Measurements from ENCODE around the gene ARL10.

The ARL10 gene

DNA sequence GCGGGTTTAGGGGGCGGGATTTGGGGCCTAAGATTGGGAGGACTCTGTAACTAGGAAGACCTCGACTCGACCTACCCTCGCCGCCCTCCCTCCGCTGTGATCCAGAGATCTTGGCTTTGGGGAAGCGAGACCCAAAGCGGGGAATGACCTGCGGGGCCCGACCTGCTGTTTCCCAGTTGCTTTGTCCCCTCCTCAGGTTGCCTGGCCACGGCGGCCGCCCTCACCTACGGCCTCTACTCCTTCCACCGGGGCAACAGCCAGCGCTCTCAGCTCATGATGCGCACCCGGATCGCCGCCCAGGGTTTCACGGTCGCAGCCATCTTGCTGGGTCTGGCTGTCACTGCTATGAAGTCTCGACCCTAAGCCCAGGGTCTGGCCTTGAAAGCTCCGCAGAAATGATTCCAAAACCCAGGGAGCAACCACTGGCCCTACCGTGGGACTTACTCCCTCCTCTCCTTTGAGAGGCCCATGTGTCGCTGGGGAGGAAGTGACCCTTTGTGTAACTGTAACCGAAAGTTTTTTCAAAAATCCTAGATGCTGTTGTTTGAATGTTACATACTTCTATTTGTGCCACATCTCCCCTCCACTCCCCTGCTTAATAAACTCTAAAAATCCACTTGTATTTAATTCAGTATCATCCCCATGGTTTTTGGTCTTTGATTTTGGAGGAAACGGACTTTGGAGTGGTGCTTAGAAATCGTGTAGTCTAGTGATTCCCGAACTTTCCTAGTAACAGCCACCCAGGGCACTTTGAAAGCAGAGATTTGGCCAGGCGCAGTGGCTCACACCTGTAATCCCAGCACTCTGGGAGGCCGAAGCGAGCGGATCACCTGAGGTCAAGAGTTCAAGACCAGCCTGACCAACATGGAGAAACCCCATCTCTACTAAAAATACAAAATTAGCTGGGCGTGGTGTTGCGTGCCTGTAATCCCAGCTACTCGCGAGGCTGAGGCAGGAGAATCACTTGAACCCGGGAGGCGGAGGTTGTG, 24.1 kb downstream of the ARL10 start:
- H3K4me3 ChIP-seq (ENCODE audit: low read length in 2 of 2) = peak overlapping the region; percentile 85 to 99
- H3K36me3 ChIP-seq (ENCODE audit: control insufficient read depth in 2 of 2, insufficient read depth in 2 of 2, low read length in 2 of 2) = peaks cover 36 to 39% of the 10 kb centered on the region in 2 donors

DNA sequence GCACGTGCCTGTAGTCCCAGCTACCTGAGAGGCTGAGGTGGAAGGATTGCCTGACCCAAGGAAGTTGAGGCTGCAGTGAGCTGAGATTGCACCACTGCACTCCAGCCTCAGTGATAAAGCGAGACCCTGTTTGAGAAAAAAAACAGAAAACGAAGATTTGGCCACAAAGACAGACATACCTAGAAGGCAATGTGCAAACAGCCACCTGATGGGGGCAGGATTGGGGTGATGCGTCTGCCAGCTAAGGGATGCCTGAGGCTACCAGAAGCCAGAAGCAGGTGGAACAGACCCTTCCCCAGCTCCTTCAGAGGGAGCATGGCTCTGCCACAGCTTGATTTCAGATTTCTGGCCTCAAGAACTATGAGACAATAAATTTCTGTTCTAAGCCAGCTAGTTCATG, 26.2 kb downstream of the ARL10 start:
- H3K9me3 ChIP-seq (ENCODE audit: control insufficient read depth in 2 of 2, low read length in 2 of 2) = no peaks in the 10 kb centered on the region
- peaks cover 37 to 44% of the 10 kb centered on the region in 2 donors for H3K36me3 ChIP-seq (ENCODE audit: control insufficient read depth in 2 of 2, insufficient read depth in 2 of 2, low read length in 2 of 2)
- no peak overlapping the region for H3K4me3 ChIP-seq (ENCODE audit: low read length in 2 of 2)
- H3K9ac ChIP-seq (ENCODE audit: low read depth in 1 of 2, low read length in 2 of 2) = no peak overlapping the region
- H3K4me1 ChIP-seq (ENCODE audit: control insufficient read depth in 2 of 2, insufficient read depth in 2 of 2, low read length in 2 of 2) = peaks cover 14 to 21% of the 10 kb centered on the region in 2 donors
- peak overlapping the region in 1 of 2 donors; percentile 26 for H3K27ac ChIP-seq (ENCODE audit: low read depth in 2 of 2, low read length in 2 of 2)
- no peaks in the 10 kb centered on the region for H3K27me3 ChIP-seq (ENCODE audit: control insufficient read depth in 2 of 2, insufficient read depth in 2 of 2, low read length in 2 of 2)

More for the DNA sequence above, 24.1 kb downstream of the ARL10 start:
- Histone ChIP-seq H3K9ac (ENCODE audit: low read depth in 1 of 2, low read length in 2 of 2) (peak overlapping the region; percentile 95), H3K27me3 (ENCODE audit: control insufficient read depth in 2 of 2, insufficient read depth in 2 of 2, low read length in 2 of 2) (no peaks in the 10 kb centered on the region), H3K27ac (ENCODE audit: low read depth in 2 of 2, low read length in 2 of 2) (peak overlapping the region; percentile 97 to 99), H3K9me3 (ENCODE audit: control insufficient read depth in 2 of 2, low read length in 2 of 2) (no peaks in the 10 kb centered on the region), H3K4me1 (ENCODE audit: control insufficient read depth in 2 of 2, insufficient read depth in 2 of 2, low read length in 2 of 2) (peaks cover 14 to 22% of the 10 kb centered on the region in 2 donors)

DNA sequence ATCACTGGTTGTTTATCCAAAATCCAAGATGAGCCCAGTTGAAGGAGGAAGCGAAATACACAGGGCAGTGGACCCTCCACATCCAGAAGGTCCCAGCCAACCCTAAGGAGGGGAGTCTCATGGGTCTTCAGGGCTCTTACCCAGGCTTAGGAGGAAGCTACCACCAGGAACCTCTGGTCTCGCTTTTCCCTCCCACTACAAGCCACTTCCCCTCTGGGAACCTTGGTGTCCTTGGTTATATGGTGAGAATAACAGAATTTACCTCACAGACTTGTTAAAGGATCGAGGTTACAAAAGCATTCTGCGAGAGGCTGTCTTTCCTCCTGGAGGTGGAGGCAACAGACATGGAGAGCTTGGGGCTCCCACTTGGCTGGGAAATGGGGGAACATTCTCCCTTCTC, 26.7 kb downstream of the ARL10 start:
- Histone ChIP-seq H3K27me3 (ENCODE audit: control insufficient read depth in 2 of 2, insufficient read depth in 2 of 2, low read length in 2 of 2) (no peaks in the 10 kb centered on the region), H3K4me3 (ENCODE audit: low read length in 2 of 2) (no peak overlapping the region), H3K9me3 (ENCODE audit: control insufficient read depth in 2 of 2, low read length in 2 of 2) (no peaks in the 10 kb centered on the region), H3K4me1 (ENCODE audit: control insufficient read depth in 2 of 2, insufficient read depth in 2 of 2, low read length in 2 of 2) (peaks cover 14 to 17% of the 10 kb centered on the region in 2 donors), H3K27ac (ENCODE audit: low read depth in 2 of 2, low read length in 2 of 2) (peak overlapping the region in 1 of 2 donors; percentile 26), H3K9ac (ENCODE audit: low read depth in 1 of 2, low read length in 2 of 2) (no peak overlapping the region), H3K36me3 (ENCODE audit: control insufficient read depth in 2 of 2, insufficient read depth in 2 of 2, low read length in 2 of 2) (peaks cover 43 to 47% of the 10 kb centered on the region in 2 donors)

DNA sequence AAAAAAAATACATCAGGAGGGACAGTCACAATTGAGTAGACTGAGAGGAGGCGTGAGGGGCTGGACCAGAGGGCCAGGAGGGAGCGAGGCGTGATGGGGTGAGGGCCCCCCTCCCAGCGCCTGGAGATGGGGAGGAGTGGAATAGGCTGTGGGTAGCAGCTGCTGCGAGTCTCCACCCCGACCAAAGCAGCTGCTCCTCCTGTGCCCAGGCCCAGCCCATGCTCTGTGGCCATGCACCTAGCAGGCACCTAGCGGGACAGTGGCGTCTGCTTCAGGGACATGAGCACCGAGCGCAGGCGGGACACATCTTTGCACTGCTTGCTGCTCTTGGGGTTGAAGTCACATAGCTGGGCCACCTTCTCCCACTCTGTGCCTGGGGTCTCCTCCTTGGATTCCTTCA, 27.2 kb downstream of the ARL10 start:
- Histone ChIP-seq H3K4me3 (ENCODE audit: low read length in 2 of 2) (no peak overlapping the region), H3K9me3 (ENCODE audit: control insufficient read depth in 2 of 2, low read length in 2 of 2) (no peaks in the 10 kb centered on the region), H3K27ac (ENCODE audit: low read depth in 2 of 2, low read length in 2 of 2) (no peak overlapping the region), H3K36me3 (ENCODE audit: control insufficient read depth in 2 of 2, insufficient read depth in 2 of 2, low read length in 2 of 2) (peaks cover 45 to 47% of the 10 kb centered on the region in 2 donors), H3K27me3 (ENCODE audit: control insufficient read depth in 2 of 2, insufficient read depth in 2 of 2, low read length in 2 of 2) (no peaks in the 10 kb centered on the region), H3K9ac (ENCODE audit: low read depth in 1 of 2, low read length in 2 of 2) (no peak overlapping the region), H3K4me1 (ENCODE audit: control insufficient read depth in 2 of 2, insufficient read depth in 2 of 2, low read length in 2 of 2) (peaks cover 11 to 14% of the 10 kb centered on the region in 2 donors)

DNA sequence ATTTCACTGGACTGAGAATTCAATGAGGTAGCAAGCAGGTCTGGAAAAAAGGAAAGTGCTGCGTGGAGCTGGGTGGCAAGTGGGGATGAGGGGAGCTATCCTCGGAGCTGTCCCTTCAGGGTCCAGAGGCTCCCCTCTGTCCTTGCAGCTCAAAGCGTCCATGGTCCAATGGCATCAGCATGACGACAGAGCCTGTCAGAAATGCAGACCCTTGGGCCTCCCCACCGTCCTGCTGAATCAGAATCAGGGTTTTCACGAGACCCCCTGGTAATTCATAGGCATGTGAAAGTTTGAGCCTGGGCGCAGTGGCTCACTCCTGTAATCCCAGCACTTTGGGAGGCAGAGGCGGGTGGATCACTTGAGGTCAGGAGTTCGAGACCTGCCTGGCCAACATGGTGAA, 28.8 kb downstream of the ARL10 start:
- H3K27ac ChIP-seq (ENCODE audit: low read depth in 2 of 2, low read length in 2 of 2) = no peak overlapping the region

DNA sequence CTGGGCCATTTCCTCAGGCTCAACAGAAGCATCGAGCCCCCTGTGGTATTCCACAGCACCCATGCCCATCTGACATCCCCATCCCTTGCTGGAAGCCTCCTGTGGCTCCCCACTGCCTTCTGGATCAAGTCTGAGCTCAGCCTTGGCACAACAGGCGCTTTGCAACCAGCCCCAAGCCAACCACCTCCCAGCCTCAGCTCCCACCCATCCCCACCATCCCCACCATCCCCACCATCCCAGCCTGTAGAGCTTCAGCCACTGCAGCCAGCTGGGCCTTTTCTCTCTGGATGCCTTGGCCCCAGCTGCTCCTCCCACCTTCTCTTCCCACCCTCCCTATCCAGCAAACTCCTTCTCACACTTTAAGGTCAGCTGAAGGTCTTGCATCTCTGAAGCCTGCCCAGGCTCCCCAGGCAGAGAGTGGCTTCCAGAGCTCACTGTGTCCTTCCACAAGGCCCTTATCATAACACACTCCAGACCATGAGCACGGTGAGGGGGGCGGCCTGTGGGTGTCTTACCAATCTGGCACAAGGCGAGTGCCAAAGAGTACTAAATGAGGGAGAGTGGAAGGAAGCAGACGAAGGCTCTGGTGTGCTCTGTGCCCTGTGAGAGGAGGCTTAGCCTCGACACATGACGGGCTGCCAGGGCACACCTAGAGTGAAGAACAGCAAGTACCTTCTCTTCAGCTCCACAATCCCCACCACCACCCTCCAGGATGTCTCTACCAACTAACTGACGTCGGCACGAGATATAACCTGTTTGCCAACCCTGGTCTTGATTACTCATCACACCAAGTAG, 29.8 kb downstream of the ARL10 start:
- Histone ChIP-seq H3K9me3 (ENCODE audit: control insufficient read depth in 2 of 2, low read length in 2 of 2) (no peaks in the 10 kb centered on the region), H3K27me3 (ENCODE audit: control insufficient read depth in 2 of 2, insufficient read depth in 2 of 2, low read length in 2 of 2) (no peaks in the 10 kb centered on the region), H3K27ac (ENCODE audit: low read depth in 2 of 2, low read length in 2 of 2) (no peak overlapping the region), H3K9ac (ENCODE audit: low read depth in 1 of 2, low read length in 2 of 2) (no peak overlapping the region), H3K4me3 (ENCODE audit: low read length in 2 of 2) (no peak overlapping the region), H3K4me1 (ENCODE audit: control insufficient read depth in 2 of 2, insufficient read depth in 2 of 2, low read length in 2 of 2) (peaks cover 0 to 1% of the 10 kb centered on the region in 2 donors), H3K36me3 (ENCODE audit: control insufficient read depth in 2 of 2, insufficient read depth in 2 of 2, low read length in 2 of 2) (peaks cover 48 to 55% of the 10 kb centered on the region in 2 donors)

More for the DNA sequence above, 28.8 kb downstream of the ARL10 start:
- no peaks in the 10 kb centered on the region for H3K9me3 ChIP-seq (ENCODE audit: control insufficient read depth in 2 of 2, low read length in 2 of 2)
- H3K9ac ChIP-seq (ENCODE audit: low read depth in 1 of 2, low read length in 2 of 2) = no peak overlapping the region
- no peak overlapping the region for H3K4me3 ChIP-seq (ENCODE audit: low read length in 2 of 2)
- peaks cover 48 to 54% of the 10 kb centered on the region in 2 donors for H3K36me3 ChIP-seq (ENCODE audit: control insufficient read depth in 2 of 2, insufficient read depth in 2 of 2, low read length in 2 of 2)
- H3K27me3 ChIP-seq (ENCODE audit: control insufficient read depth in 2 of 2, insufficient read depth in 2 of 2, low read length in 2 of 2) = no peaks in the 10 kb centered on the region
- peaks cover 4 to 7% of the 10 kb centered on the region in 2 donors for H3K4me1 ChIP-seq (ENCODE audit: control insufficient read depth in 2 of 2, insufficient read depth in 2 of 2, low read length in 2 of 2)

DNA sequence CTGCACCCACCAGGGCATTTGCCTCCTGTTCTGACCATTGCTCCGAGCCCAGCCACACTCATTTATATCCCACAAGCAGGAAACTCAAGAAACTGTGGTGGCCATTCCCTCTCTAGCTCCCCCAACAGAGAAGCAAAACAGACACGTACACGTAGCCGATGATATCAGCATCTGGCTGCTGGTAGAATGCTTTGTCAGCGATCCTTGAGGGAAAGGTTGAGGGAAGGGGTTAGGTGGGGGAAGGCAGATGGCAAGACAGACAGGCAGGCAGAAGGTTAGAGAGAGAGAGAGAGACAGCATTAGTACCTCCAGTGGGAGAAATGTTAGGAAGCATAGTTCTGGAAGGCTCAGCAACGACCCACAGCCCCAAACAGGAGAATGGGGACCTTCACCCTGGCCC, 31.0 kb downstream of the ARL10 start:
- Histone ChIP-seq H3K9ac (ENCODE audit: low read depth in 1 of 2, low read length in 2 of 2) (no peak overlapping the region), H3K4me1 (ENCODE audit: control insufficient read depth in 2 of 2, insufficient read depth in 2 of 2, low read length in 2 of 2) (peaks cover 11 to 14% of the 10 kb centered on the region in 2 donors), H3K27me3 (ENCODE audit: control insufficient read depth in 2 of 2, insufficient read depth in 2 of 2, low read length in 2 of 2) (no peaks in the 10 kb centered on the region), H3K27ac (ENCODE audit: low read depth in 2 of 2, low read length in 2 of 2) (no peak overlapping the region), H3K9me3 (ENCODE audit: control insufficient read depth in 2 of 2, low read length in 2 of 2) (no peaks in the 10 kb centered on the region), H3K4me3 (ENCODE audit: low read length in 2 of 2) (no peak overlapping the region), H3K36me3 (ENCODE audit: control insufficient read depth in 2 of 2, insufficient read depth in 2 of 2, low read length in 2 of 2) (peaks cover 42 to 48% of the 10 kb centered on the region in 2 donors)

DNA sequence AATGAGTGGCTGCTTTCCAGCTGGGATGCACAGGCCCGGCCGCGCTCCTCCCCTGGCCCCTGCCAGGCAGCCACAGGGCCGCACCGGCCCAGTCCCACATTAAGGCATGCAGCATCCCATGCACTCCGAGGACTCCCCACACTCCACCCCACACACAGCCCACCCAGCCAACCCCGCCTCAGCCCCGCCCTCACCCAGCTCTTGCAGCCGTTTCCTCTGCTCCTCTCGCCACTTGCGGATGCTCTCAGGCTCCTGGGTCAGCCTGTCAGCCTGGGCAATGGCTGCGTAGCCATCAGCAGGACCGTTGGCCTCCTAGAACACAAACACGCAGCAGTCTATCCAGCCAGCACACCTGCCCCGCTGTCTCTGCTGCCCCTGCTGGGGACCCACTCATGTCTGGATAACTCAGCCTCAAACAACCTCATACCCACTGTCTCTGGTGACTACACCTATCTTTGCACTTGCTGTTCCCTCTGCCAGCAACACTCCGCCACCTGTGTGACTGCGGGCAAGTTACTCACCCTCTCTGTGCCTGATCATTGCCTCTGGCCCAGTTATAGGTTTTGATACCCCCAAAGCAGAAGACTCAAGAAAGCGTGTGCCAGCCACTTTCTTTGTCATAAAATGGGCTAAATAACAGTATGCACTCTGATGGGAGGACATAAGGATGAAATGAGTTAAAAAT, 32.6 kb downstream of the ARL10 start:
- Histone ChIP-seq H3K4me1 (ENCODE audit: control insufficient read depth in 2 of 2, insufficient read depth in 2 of 2, low read length in 2 of 2) (peaks cover 20 to 27% of the 10 kb centered on the region in 2 donors), H3K9me3 (ENCODE audit: control insufficient read depth in 2 of 2, low read length in 2 of 2) (no peaks in the 10 kb centered on the region), H3K9ac (ENCODE audit: low read depth in 1 of 2, low read length in 2 of 2) (no peak overlapping the region), H3K27me3 (ENCODE audit: control insufficient read depth in 2 of 2, insufficient read depth in 2 of 2, low read length in 2 of 2) (no peaks in the 10 kb centered on the region), H3K36me3 (ENCODE audit: control insufficient read depth in 2 of 2, insufficient read depth in 2 of 2, low read length in 2 of 2) (peaks cover 33 to 34% of the 10 kb centered on the region in 2 donors), H3K4me3 (ENCODE audit: low read length in 2 of 2) (no peak overlapping the region), H3K27ac (ENCODE audit: low read depth in 2 of 2, low read length in 2 of 2) (no peak overlapping the region)

DNA sequence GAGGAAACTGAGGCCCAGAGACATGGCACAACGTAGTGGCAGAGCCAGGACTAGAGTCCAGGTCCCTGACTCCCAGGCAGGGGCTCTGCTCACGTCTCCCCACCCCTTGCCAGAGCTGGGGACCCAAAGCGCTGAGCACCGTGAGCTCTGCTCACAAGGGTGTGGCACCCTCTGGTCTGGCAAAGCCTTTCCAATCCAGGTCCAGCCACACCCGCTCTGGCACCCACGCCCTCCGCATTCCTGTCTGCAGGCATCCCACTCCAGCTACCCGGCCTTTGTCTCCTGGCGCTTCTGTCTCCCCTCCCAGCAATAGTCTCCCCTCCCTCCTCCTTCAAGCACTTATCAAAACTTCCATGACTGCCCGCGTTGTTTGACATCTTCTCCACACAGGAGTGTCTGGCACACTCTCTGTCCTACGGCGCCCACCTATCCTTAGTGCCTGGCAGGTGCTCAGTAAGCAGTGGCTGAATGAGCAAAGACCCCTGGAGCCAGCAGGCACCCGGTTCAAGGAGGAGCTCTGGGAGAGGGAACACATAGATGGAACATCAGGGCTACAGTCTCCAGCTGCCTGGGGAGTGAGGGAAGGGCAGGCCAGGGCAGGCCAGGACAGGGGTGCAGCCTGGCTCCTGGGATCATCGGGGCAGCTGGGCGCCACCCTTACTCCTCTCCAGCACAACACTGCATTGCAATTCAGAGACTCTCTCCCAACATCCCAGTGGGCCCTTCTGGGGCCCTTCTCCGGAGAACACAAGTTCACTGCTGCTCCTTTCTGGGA, 35.3 kb downstream of the ARL10 start:
- H3K36me3 ChIP-seq (ENCODE audit: control insufficient read depth in 2 of 2, insufficient read depth in 2 of 2, low read length in 2 of 2) = peaks cover 15 to 18% of the 10 kb centered on the region in 2 donors
- peak overlapping the region; percentile 52 to 65 for H3K9ac ChIP-seq (ENCODE audit: low read depth in 1 of 2, low read length in 2 of 2)
- peak overlapping the region in 1 of 2 donors; percentile 4 for H3K4me3 ChIP-seq (ENCODE audit: low read length in 2 of 2)
- no peaks in the 10 kb centered on the region for H3K9me3 ChIP-seq (ENCODE audit: control insufficient read depth in 2 of 2, low read length in 2 of 2)
- H3K27me3 ChIP-seq (ENCODE audit: control insufficient read depth in 2 of 2, insufficient read depth in 2 of 2, low read length in 2 of 2) = no peaks in the 10 kb centered on the region
- peaks cover 34 to 51% of the 10 kb centered on the region in 2 donors for H3K4me1 ChIP-seq (ENCODE audit: control insufficient read depth in 2 of 2, insufficient read depth in 2 of 2, low read length in 2 of 2)
- peak overlapping the region; percentile 86 to 91 for H3K27ac ChIP-seq (ENCODE audit: low read depth in 2 of 2, low read length in 2 of 2)

Measured in mucosa of rectum (tissue), 2 donors.